ENCODE results near the gene RAD51B.

DNA sequence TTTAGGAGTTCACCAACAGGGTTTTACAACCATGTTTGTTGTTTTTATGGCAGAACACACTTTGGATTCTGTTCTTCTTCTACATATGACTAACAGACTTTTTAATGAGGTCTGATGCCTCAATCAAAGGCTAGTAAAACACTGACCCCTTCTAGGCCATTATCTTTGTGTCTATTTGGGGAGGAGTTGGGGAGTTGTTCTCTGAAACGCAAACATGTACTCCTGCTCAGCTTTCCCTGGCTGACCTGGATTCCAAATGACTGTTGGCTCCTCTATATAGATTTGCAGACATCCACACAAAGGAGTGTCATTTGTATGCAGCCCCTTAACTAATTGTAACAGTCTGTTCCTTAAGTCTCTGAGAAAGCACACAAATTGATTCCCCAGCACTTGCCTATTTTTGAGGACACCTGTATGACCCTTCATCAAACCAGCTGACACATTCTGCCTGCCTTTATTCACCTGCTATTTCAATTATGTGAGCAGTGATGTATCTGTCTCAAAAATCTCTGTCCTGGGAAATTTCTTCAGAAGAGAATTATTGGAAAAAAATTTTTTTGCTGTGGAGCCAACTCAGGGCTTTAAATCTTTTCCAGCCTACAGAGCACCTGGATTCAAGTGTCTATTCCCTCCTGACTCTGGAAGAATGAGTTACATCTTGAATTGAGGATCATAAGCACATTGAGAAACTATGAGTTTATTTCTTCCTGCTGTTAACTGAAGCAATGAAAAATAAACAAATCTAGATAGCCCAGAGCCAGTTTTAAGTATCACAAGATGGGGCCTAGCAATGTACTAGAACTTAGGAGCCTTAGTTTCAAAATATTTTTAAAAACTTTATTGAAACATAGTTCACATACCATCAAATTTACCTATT is 417.2 kb downstream of the RAD51B start:
- TF ChIP-seq POLR2A (IDR thresholded peaks at IDR 0.05; ENCODE audit: low read depth, low read length) (no peak), POLR2AphosphoS5 (IDR thresholded peaks at IDR 0.05; ENCODE audit: low read depth, low read length) (no peak)

Data from GM12892 (cell line).